ENCODE measurements around the gene SYNGAP1.

The SYNGAP1 gene

DNA sequence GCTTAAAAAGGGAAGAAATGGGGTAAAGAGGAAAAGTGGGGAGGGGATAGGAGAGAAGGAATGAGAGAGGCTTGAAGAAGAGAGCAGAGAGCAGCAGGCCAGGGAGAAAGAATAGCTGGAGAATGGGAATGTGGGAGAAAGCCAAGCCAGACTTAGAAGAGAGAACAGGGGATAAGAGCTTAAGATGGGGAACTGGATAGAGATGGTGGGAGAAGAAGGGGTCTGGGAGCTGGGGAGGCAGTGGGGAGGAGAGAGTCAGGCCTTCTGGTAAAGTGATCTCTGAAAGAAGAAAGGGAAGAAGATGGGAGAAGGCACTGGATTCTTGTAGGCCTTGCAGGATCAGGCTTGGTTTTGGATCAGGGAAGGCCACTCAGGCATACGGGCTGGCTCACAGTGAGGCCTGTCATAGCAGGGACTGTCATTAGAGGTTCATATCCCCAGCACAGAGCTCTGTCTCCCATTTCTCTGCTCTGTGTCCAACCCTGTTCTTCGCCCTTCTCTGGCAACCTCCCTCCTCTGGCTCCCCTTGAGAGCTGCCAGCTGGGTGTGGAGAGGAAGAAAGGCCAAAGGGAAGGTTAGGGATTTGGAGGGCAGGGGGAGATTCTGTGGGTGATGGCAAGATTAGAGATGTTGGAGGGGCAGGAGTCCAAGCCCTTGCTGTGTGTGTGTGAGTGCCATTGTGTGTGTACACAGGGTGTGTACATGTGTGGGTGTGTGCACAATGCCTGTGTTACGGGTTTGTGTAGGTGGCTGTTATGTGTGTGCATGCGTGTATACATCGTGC is 9.3 kb downstream of the SYNGAP1 start:
- no peak for DNase-seq
- no peak overlapping the region for H3K27ac ChIP-seq
- no peaks in the 10 kb centered on the region for H3K36me3 ChIP-seq (replicated peaks)
- H3K27me3 ChIP-seq (replicated peaks): no peaks in the 10 kb centered on the region
- in situ Hi-C loops (cut with HindIII; ENCODE audit: low pct_ligation_motif_present, low sequenced_read_pairs): no loop called here
- TF ChIP-seq, protein P1, sequence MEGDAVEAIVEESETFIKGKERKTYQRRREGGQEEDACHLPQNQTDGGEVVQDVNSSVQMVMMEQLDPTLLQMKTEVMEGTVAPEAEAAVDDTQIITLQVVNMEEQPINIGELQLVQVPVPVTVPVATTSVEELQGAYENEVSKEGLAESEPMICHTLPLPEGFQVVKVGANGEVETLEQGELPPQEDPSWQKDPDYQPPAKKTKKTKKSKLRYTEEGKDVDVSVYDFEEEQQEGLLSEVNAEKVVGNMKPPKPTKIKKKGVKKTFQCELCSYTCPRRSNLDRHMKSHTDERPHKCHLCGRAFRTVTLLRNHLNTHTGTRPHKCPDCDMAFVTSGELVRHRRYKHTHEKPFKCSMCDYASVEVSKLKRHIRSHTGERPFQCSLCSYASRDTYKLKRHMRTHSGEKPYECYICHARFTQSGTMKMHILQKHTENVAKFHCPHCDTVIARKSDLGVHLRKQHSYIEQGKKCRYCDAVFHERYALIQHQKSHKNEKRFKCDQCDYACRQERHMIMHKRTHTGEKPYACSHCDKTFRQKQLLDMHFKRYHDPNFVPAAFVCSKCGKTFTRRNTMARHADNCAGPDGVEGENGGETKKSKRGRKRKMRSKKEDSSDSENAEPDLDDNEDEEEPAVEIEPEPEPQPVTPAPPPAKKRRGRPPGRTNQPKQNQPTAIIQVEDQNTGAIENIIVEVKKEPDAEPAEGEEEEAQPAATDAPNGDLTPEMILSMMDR (IDR thresholded peaks at IDR 0.05; ENCODE audit: low read depth, low read length, missing control alignments): no peak
- H3K4me3 ChIP-seq (ENCODE audit: low read depth, low read length): no peak overlapping the region

DNA sequence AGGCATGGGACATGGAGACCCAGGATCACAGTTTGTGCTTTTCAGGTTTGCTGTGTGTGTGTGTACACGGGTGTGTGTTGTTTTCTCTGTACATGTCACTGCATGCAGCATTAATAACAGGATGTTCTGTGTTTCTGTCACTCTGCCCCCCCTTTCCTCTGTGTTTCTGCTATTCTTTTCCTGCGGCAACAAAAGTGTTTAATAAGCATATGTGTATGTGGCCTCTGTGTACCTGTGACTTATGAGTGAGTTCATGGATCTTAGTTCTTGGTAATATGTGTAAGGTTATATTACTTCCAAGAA is 9.8 kb downstream of the SYNGAP1 start:
- TF ChIP-seq, protein P1 (IDR thresholded peaks at IDR 0.05; ENCODE audit: low read depth, low read length, missing control alignments): no peak
- no peak for DNase-seq

DNA sequence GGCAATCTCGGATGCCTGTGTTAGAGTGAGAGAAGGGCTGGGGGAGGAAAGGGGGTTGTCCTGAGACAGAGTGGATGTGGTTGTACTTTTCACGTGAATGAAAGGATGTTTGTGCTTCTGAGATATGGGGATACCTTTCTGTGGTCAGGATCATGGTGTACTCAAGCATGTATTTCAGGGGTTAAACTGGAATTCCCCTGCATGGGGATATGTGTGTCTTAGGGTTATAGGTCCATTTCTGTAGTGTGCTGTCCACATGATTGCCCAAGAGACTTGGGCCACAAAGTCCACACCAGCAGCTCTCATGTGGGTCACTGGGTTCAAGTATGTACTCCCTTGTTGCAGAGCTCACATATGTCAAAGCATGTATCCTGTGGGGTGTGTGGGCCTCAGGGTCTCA is 10.5 kb downstream of the SYNGAP1 start:
- peaks cover 2% of the 10 kb centered on the region for H3K36me3 ChIP-seq (replicated peaks)
- H3K4me3 ChIP-seq (ENCODE audit: low read depth, low read length): no peak overlapping the region
- H3K27ac ChIP-seq: no peak overlapping the region
- no peak for DNase-seq
- H3K27me3 ChIP-seq (replicated peaks): no peaks in the 10 kb centered on the region
- in situ Hi-C loops (cut with HindIII; ENCODE audit: low pct_ligation_motif_present, low sequenced_read_pairs): no loop called here
- TF ChIP-seq, protein P1 (IDR thresholded peaks at IDR 0.05; ENCODE audit: low read depth, low read length, missing control alignments): no peak

More for the DNA sequence above, 9.8 kb downstream of the SYNGAP1 start:
- Histone ChIP-seq H3K27me3 (replicated peaks) (no peaks in the 10 kb centered on the region), H3K4me3 (ENCODE audit: low read depth, low read length) (no peak overlapping the region), H3K36me3 (replicated peaks) (no peaks in the 10 kb centered on the region), H3K27ac (no peak overlapping the region)
- in situ Hi-C loops (cut with HindIII; ENCODE audit: low pct_ligation_motif_present, low sequenced_read_pairs): no loop called here

DNA sequence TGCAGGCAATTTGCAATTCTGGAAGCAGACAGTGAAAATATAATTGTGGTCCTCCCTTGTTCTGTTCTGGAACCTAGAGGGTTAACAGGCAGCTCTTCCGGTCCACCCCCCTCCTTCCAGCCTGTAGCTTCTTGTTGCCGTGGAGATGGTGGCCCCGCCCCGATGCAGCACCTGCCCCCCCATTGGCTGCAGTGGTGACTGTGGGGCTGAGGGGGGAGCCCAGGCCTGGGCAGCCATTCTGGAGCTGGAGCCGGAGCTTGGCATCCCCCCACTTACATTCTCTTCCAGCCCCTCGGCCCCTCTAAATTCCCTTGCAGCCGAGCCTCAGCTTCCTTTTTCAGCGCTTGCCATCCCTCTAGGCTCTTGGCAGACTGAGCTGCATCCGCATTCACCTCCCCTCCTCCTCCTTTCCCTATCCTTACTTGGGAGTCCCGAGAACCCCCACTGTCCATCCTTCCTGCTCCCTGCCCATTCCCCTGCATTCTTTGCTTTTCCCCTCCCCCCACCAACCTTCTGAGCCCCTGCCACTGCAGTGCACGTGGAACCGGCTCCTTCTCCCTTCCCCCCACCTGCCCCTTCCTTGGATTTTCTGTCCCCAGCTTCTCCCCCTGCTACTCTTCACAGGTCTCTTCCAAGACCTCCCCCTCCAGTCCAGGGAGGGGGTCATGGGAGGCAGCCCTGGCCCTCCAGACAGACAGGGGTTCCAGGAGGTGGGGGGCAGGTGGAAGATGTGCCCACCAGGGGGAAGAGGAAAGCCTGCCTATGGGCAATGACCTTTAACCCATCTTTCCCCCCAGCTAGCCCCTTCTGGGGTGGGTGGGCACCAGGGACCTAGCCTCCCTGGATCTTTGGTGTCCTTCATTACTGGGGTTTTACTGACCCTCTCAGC is 11.4 kb downstream of the SYNGAP1 start:
- in situ Hi-C loops (cut with HindIII; ENCODE audit: low pct_ligation_motif_present, low sequenced_read_pairs): no loop called here

DNA sequence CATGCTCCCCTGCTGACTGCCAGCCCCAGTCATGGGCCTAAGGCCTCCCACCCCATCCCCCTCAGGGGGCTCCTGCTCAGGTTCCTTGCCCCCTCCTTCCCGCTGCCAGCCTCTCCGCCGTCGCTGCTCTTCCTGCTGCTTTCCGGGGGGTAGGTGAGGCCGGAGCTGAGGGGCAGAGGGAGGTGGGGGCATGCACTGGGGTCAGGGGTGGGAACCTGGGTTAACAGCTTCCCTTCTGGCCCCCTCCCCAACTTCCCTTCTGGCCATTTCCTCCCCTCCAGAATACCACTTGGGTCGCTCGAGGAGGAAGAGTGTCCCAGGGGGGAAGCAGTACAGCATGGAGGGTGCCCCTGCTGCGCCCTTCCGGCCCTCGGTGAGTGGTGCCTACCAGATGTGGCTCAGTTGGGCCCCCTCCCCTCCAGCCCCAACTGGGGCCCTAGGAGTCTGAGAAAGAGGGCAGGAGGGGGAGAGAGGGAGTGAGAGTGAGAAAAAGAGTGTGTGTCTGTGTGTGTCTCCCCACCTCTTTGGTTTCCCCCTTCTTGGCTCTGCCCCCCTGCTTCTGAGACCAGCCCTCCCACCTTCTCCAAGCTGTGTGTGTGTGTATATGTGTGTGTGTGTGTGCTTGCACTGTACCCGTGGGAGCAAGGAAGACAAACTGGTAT is 12.1 kb downstream of the SYNGAP1 start:
- Histone ChIP-seq H3K27ac (no peak overlapping the region), H3K4me3 (ENCODE audit: low read depth, low read length) (no peak overlapping the region), H3K36me3 (replicated peaks) (peaks cover 15% of the 10 kb centered on the region), H3K27me3 (replicated peaks) (no peaks in the 10 kb centered on the region)
- in situ Hi-C loops (cut with HindIII; ENCODE audit: low pct_ligation_motif_present, low sequenced_read_pairs): no loop called here
- TF ChIP-seq, protein P1 (IDR thresholded peaks at IDR 0.05; ENCODE audit: low read depth, low read length, missing control alignments): no peak
- no peak for DNase-seq

More for the DNA sequence above, 11.4 kb downstream of the SYNGAP1 start:
- no peak overlapping the region for H3K27ac ChIP-seq
- H3K4me3 ChIP-seq (ENCODE audit: low read depth, low read length): peak overlapping the region; percentile 20
- DNase-seq: peak; percentile 61
- H3K36me3 ChIP-seq (replicated peaks): peaks cover 9% of the 10 kb centered on the region
- TF ChIP-seq, protein P1 (IDR thresholded peaks at IDR 0.05; ENCODE audit: low read depth, low read length, missing control alignments): no peak
- no peaks in the 10 kb centered on the region for H3K27me3 ChIP-seq (replicated peaks)

Measured in brain microvascular endothelial cell (primary cell).